Measurements from ENCODE around the gene PSMG4. TPM values are rescaled to one million over a fixed set of nuclear protein-coding genes. Genes with fewer than 3 reads are reported as not detected.

PSMG4 gene
- polyA plus RNA-seq, 3 donors, result 20.6 to 37.3 (median 34.0) TPM

- WGBS, 3 donors, result 93 to 99% (median 94%) methylated on average over 10 of the region's 10 CpGs
- no peak overlapping the region for H3K27ac ChIP-seq (ENCODE audit: low read depth, low read length)
These were observed 24.5 kb downstream of the PSMG4 start for GRCh38 chr6:3283241-3283640.

GRCh38 chr6:3283641-3284435 lies 25.1 kb downstream of the PSMG4 start:
- 81 to 93% (median 92%) methylated on average over 23 of the region's 23 CpGs for WGBS, 3 donors
- no peak overlapping the region for H3K27ac ChIP-seq (ENCODE audit: low read depth, low read length)

- 76 to 85% (median 76%) methylated on average over 17 of the region's 17 CpGs for WGBS, 3 donors
- no peak overlapping the region for H3K27ac ChIP-seq (ENCODE audit: low read depth, low read length)
These were observed 25.7 kb downstream of the PSMG4 start for GRCh38 chr6:3284436-3284876.

- H3K27ac ChIP-seq (ENCODE audit: low read depth, low read length), result no peak overlapping the region
- WGBS, 3 donors, result 84 to 95% (median 95%) methylated on average over 19 of the region's 19 CpGs
These were observed 26.4 kb downstream of the PSMG4 start for GRCh38 chr6:3285049-3285639.

- no peak overlapping the region for H3K27ac ChIP-seq (ENCODE audit: low read depth, low read length)
- 88 to 95% (median 91%) methylated on average over 14 of the region's 14 CpGs for whole genome bisulfite sequencing, 3 donors
These were observed 27.0 kb downstream of the PSMG4 start for GRCh38 chr6:3285732-3286131.

- no peak overlapping the region for H3K27ac ChIP-seq (ENCODE audit: low read depth, low read length)
- 95 to 97% (median 96%) methylated on average over 23 to 24 of the region's 24 CpGs for WGBS, 3 donors
These were observed 28.0 kb downstream of the PSMG4 start for GRCh38 chr6:3286641-3287171.

- H3K27ac ChIP-seq (ENCODE audit: low read depth, low read length), result no peak overlapping the region
- WGBS, 3 donors, result 82 to 95% (median 83%) methylated on average over 9 of the region's 9 CpGs
These were observed 28.6 kb downstream of the PSMG4 start for GRCh38 chr6:3287308-3287707.

- WGBS, 3 donors, result 81 to 88% (median 83%) methylated on average over 17 of the region's 17 CpGs
- no peak overlapping the region for H3K27ac ChIP-seq (ENCODE audit: low read depth, low read length)
These were observed 29.4 kb downstream of the PSMG4 start for GRCh38 chr6:3287976-3288707.

GRCh38 chr6:3288711-3289663 lies 30.2 kb downstream of the PSMG4 start:
- no peak overlapping the region for H3K27ac ChIP-seq (ENCODE audit: low read depth, low read length)
- WGBS, 3 donors, result 82 to 89% (median 84%) methylated on average over 21 of the region's 21 CpGs

- H3K27ac ChIP-seq (ENCODE audit: low read depth, low read length), result no peak overlapping the region
- 85 to 93% (median 88%) methylated on average over 7 of the region's 7 CpGs for WGBS, 3 donors
These were observed 30.9 kb downstream of the PSMG4 start for GRCh38 chr6:3289664-3290055.

- 88 to 91% (median 90%) methylated on average over 15 of the region's 15 CpGs for WGBS, 3 donors
- no peak overlapping the region for H3K27ac ChIP-seq (ENCODE audit: low read depth, low read length)
These were observed 31.6 kb downstream of the PSMG4 start for GRCh38 chr6:3290149-3290930.

GRCh38 chr6:3290931-3291211 lies 32.1 kb downstream of the PSMG4 start:
- WGBS, 3 donors, result 72 to 91% (median 84%) methylated on average over 11 of the region's 11 CpGs
- H3K27ac ChIP-seq (ENCODE audit: low read depth, low read length), result no peak overlapping the region

GRCh38 chr6:3291346-3291745 lies 32.6 kb downstream of the PSMG4 start:
- 91 to 97% (median 95%) methylated on average over 4 of the region's 4 CpGs for WGBS, 3 donors
- no peak overlapping the region for H3K27ac ChIP-seq (ENCODE audit: low read depth, low read length)

- WGBS, 3 donors, result 85 to 92% (median 87%) methylated on average over 7 of the region's 7 CpGs
- H3K27ac ChIP-seq (ENCODE audit: low read depth, low read length), result no peak overlapping the region
These were observed 33.2 kb downstream of the PSMG4 start for GRCh38 chr6:3291987-3292386.

GRCh38 chr6:3292431-3293197 lies 33.9 kb downstream of the PSMG4 start:
- H3K27ac ChIP-seq (ENCODE audit: low read depth, low read length), result no peak overlapping the region
- WGBS, 3 donors, result 88 to 93% (median 93%) methylated on average over 32 of the region's 32 CpGs

GRCh38 chr6:3293271-3294155 lies 34.8 kb downstream of the PSMG4 start:
- no peak overlapping the region for H3K27ac ChIP-seq (ENCODE audit: low read depth, low read length)
- WGBS, 3 donors, result 83 to 91% (median 89%) methylated on average over 26 of the region's 26 CpGs

Measured in adipose tissue (tissue), 3 donors.